ENCODE measurements around the gene GP1BB. TPM values are rescaled to one million over a fixed set of nuclear protein-coding genes. Genes with fewer than 3 reads are reported as not detected.

Gene GP1BB
- total RNA-seq, 1 donor: 2.1 TPM

GRCh38 chr22:19719488-19720021 lies 3.8 kb upstream of the GP1BB start:
- no peak overlapping the region for H3K4me3 ChIP-seq (ENCODE audit: low read depth, low read length)
- no peak for DNase-seq (ENCODE audit: low read depth)
- no peak for TF ChIP-seq CTCF (IDR thresholded peaks at IDR 0.05; ENCODE audit: insufficient read depth, low read length)

GRCh38 chr22:19720150-19720827 lies 3.0 kb upstream of the GP1BB start:
- TF ChIP-seq CTCF (IDR thresholded peaks at IDR 0.05; ENCODE audit: insufficient read depth, low read length): no peak
- H3K4me3 ChIP-seq (ENCODE audit: low read depth, low read length): no peak overlapping the region
- no peak for DNase-seq (ENCODE audit: low read depth)

- no peak for TF ChIP-seq CTCF (IDR thresholded peaks at IDR 0.05; ENCODE audit: insufficient read depth, low read length)
- DNase-seq (ENCODE audit: low read depth): no peak
- no peak overlapping the region for H3K4me3 ChIP-seq (ENCODE audit: low read depth, low read length)
Measured at GRCh38 chr22:19720999-19721329, 2.4 kb upstream of the GP1BB start.

GRCh38 chr22:19721330-19722177 lies 1.8 kb upstream of the GP1BB start:
- no peak overlapping the region for H3K4me3 ChIP-seq (ENCODE audit: low read depth, low read length)
- no peak for TF ChIP-seq CTCF (IDR thresholded peaks at IDR 0.05; ENCODE audit: insufficient read depth, low read length)
- no peak for DNase-seq (ENCODE audit: low read depth)

GRCh38 chr22:19722178-19722981 lies 959 bp upstream of the GP1BB start:
- DNase-seq (ENCODE audit: low read depth): no peak

More at GRCh38 chr22:19722178-19722981, 959 bp upstream of the GP1BB start:
- no peak for TF ChIP-seq CTCF (IDR thresholded peaks at IDR 0.05; ENCODE audit: insufficient read depth, low read length)
- no peak overlapping the region for H3K4me3 ChIP-seq (ENCODE audit: low read depth, low read length)

Measured in fibroblast of the aortic adventitia (primary cell).